DND-41 (cell line): ENCODE measurements around the gene DST.

ENCODE experiments used
- ATAC-seq: fragments of 200-7000 bp; cut with Tn5 transposase; 3 replicates; pipeline ENCODE4 v1.9.1; 2021; ENCODE audit warnings: low read depth; ENCODE audit not compliant: insufficient read depth
- DNase-seq: peaks from one replicate; pipeline ENCODE4 v3.0.0-alpha.2; 2020
- H2AFZ ChIP-seq: 2 replicates; pipeline ENCODE4 v1.6.0; 2012; ENCODE audit warnings: low read depth, low read length
- H3K27ac ChIP-seq: 2 replicates; pipeline ENCODE4 v1.5.1; 2012; ENCODE audit warnings: low read length, inconsistent platforms
- H3K27me3 ChIP-seq: fragments of 200-600 bp; sonication (generic); 2 replicates; pipeline ENCODE4 v1.6.0; 2012; ENCODE audit warnings: low read length, mild to moderate bottlenecking, inconsistent platforms; ENCODE audit not compliant: insufficient read depth, poor library complexity
- H3K36me3 ChIP-seq: 2 replicates; pipeline ENCODE4 v1.5.1; 2012; ENCODE audit warnings: low read length, inconsistent platforms; ENCODE audit not compliant: insufficient read depth
- H3K4me1 ChIP-seq: 2 replicates; pipeline ENCODE4 v1.5.1; 2012; ENCODE audit warnings: mild to moderate bottlenecking, low read length; ENCODE audit not compliant: insufficient read depth
- H3K4me2 ChIP-seq: 2 replicates; pipeline ENCODE4 v1.6.0; 2012; ENCODE audit warnings: mild to moderate bottlenecking, moderate library complexity, low read length, inconsistent platforms; ENCODE audit not compliant: insufficient read depth
- H3K4me3 ChIP-seq, 2 experiments: fragments of 200-600 bp in 1 of 2; shearing (Covaris generic) in 1 of 2; 2 replicates each; pipeline ENCODE4 v1.5.1; 2012 to 2016; ENCODE audit warnings: inconsistent platforms in 2 of 2, low read length in 2 of 2, mild to moderate bottlenecking in 2 of 2, low read depth in 1 of 2, moderate library complexity in 1 of 2
- H3K79me2 ChIP-seq: 2 replicates; pipeline ENCODE4 v1.6.0; 2012; ENCODE audit warnings: low read length, inconsistent platforms; ENCODE audit not compliant: insufficient read depth
- H3K9ac ChIP-seq: 2 replicates; pipeline ENCODE4 v1.6.0; 2012; ENCODE audit warnings: low read depth, mild to moderate bottlenecking, inconsistent platforms, low read length, moderate library complexity
- H3K9me3 ChIP-seq: 2 replicates; pipeline ENCODE4 v1.5.1; 2012; ENCODE audit warnings: low read length, moderate library complexity, mild to moderate bottlenecking, inconsistent platforms; ENCODE audit not compliant: insufficient read depth, severe bottlenecking
- H4K20me1 ChIP-seq: 2 replicates; pipeline ENCODE4 v1.6.0; 2012; ENCODE audit warnings: low read length; ENCODE audit not compliant: insufficient read depth
- EZH2 ChIP-seq: IDR thresholded peaks from 3 replicates; pipeline ENCODE4 v1.6.1; 2012; ENCODE audit warnings: borderline replicate concordance, low read depth, mild to moderate bottlenecking, moderate library complexity, low read length, inconsistent platforms; ENCODE audit not compliant: severe bottlenecking
- TF ChIP-seq, protein P1 (sequence below): IDR thresholded peaks from 2 replicates; pipeline ENCODE4 v1.5.1; 2012; ENCODE audit warnings: borderline replicate concordance, low read length, moderate library complexity, mild to moderate bottlenecking; ENCODE audit not compliant: poor library complexity, severe bottlenecking; ENCODE audit errors: extremely low read depth

DST gene

DNA sequence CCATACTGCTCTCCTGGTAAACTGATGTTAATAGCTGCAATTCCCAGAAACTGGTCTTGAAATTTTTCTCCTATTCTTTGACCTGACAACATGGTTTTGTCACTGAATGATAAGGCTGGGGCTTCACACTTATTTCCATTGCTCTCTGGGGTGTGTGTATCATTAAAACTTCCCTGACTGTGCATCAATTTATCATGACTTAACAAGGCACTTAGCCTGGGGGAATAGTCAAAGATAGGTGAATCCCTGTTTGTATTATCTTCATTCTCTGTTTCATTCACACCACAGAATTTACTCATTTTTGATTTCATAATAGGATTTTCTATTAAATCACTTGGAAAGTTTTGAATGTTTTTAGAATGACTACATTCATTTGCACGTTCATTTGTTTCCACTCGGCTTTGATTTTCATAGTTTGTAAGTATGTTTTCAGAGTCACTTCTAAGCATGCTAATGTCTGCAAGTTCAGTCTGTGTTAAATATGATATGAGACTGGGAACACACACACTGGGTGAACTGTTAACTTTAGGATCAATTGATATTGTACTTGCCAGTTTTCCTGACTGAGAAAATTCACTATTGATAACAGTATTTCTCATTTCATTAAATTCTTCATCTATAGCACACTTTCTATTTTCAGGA is 35.5 kb downstream of the DST start:
- Histone ChIP-seq H3K79me2 (no peaks in the 10 kb centered on the region), H4K20me1 (no peaks in the 10 kb centered on the region), H3K27ac (no peak overlapping the region)

DNA sequence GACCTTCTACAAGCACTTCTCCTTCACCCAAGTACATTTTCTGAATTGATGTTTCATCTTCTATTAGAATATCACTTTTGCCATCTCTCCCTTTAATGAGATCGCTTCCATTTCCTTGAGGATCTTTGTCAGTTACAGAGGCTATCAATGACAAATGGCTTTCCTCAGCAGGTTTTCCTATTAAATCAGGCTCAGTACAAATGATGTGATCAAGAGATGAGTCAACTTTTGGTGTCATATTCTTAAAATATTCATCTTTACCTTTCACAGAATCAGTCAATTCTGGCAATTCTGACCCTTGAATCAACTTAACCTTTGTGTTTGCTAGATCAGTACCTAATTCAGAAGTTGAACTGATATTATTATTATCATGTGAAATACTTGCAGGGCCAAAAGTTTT is 37.3 kb downstream of the DST start:
- no peaks in the 10 kb centered on the region for H3K9me3 ChIP-seq
- no peaks in the 10 kb centered on the region for H3K36me3 ChIP-seq
- H3K4me2 ChIP-seq: no peak overlapping the region
- no peaks in the 10 kb centered on the region for H3K27me3 ChIP-seq
- no peaks in the 10 kb centered on the region for H3K79me2 ChIP-seq
- H3K4me1 ChIP-seq: no peaks in the 10 kb centered on the region
- H3K4me3 ChIP-seq: no peak overlapping the region
- TF ChIP-seq EZH2: no peak
- TF ChIP-seq, protein P1, sequence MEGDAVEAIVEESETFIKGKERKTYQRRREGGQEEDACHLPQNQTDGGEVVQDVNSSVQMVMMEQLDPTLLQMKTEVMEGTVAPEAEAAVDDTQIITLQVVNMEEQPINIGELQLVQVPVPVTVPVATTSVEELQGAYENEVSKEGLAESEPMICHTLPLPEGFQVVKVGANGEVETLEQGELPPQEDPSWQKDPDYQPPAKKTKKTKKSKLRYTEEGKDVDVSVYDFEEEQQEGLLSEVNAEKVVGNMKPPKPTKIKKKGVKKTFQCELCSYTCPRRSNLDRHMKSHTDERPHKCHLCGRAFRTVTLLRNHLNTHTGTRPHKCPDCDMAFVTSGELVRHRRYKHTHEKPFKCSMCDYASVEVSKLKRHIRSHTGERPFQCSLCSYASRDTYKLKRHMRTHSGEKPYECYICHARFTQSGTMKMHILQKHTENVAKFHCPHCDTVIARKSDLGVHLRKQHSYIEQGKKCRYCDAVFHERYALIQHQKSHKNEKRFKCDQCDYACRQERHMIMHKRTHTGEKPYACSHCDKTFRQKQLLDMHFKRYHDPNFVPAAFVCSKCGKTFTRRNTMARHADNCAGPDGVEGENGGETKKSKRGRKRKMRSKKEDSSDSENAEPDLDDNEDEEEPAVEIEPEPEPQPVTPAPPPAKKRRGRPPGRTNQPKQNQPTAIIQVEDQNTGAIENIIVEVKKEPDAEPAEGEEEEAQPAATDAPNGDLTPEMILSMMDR: no peak
- no peak for DNase-seq
- H3K9ac ChIP-seq: no peak overlapping the region
- no peak overlapping the region for H3K27ac ChIP-seq
- H4K20me1 ChIP-seq: no peaks in the 10 kb centered on the region
- H2AFZ ChIP-seq: no peak overlapping the region
- ATAC-seq: no peak

More for the DNA sequence above, 35.5 kb downstream of the DST start:
- Histone ChIP-seq H3K36me3 (no peaks in the 10 kb centered on the region), H3K27me3 (peaks cover 5% of the 10 kb centered on the region), H3K9me3 (no peaks in the 10 kb centered on the region), H3K9ac (no peak overlapping the region), H3K4me2 (no peak overlapping the region), H2AFZ (no peak overlapping the region), H3K4me3 (no peak overlapping the region), H3K4me1 (no peaks in the 10 kb centered on the region)
- TF ChIP-seq, protein P1: no peak
- no peak for TF ChIP-seq EZH2
- no peak for DNase-seq
- ATAC-seq: no peak

DNA sequence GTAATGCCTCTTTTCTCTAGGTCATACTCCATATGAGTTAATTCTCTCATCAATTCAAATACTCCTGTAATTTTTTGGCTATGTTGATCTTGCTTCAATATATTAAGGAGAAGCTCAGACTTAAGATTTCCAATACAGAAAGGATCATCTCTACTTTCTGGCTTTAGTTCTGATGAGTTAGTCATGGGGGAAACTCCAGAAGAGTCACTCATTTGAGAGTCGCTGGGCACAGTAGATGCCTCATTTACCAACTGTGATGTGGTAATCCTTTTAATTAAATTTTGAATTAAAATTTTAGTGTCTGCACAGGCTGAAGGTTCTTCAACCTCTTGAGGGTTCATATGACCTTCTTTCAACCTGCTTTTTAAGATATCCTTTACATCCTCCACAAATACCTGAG is 38.5 kb downstream of the DST start:
- TF ChIP-seq, protein P1: no peak
- Histone ChIP-seq H3K27ac (no peak overlapping the region), H3K9ac (no peak overlapping the region), H3K9me3 (no peaks in the 10 kb centered on the region), H2AFZ (no peak overlapping the region), H4K20me1 (no peaks in the 10 kb centered on the region), H3K4me3 (no peak overlapping the region), H3K36me3 (no peaks in the 10 kb centered on the region), H3K4me1 (no peaks in the 10 kb centered on the region), H3K27me3 (no peaks in the 10 kb centered on the region), H3K79me2 (no peaks in the 10 kb centered on the region), H3K4me2 (no peak overlapping the region)
- DNase-seq (no peak), ATAC-seq (no peak)

DNA sequence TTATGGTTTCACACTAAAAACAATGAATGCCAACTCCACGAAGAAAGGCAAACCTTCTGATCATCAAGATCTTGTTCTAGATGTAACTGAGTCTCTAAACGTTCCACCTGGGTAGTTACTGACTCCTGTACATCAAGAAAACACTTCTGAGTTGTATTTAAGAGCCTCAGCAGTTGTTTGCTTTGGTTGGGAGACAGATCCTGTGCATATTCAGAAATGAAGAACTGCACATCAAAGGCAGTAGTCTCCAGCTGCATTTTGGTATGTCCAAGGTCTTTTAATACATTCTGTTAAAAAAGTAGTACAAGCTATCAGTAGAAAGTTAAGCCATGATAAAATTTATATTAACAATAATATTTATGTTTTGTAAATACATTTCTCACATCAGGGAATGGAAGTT is 41.3 kb downstream of the DST start:
- Histone ChIP-seq H3K4me2 (no peak overlapping the region), H3K4me3 (no peak overlapping the region), H3K79me2 (no peaks in the 10 kb centered on the region), H3K27ac (no peak overlapping the region), H2AFZ (no peak overlapping the region), H4K20me1 (no peaks in the 10 kb centered on the region), H3K4me1 (no peaks in the 10 kb centered on the region), H3K9me3 (no peaks in the 10 kb centered on the region), H3K36me3 (no peaks in the 10 kb centered on the region), H3K9ac (no peak overlapping the region), H3K27me3 (no peaks in the 10 kb centered on the region)
- no peak for DNase-seq
- no peak for TF ChIP-seq EZH2
- TF ChIP-seq, protein P1: no peak
- no peak for ATAC-seq
